Measurements from ENCODE around the gene LHX4. TPM values are rescaled to one million over a fixed set of nuclear protein-coding genes. Genes with fewer than 3 reads are reported as not detected.

Gene LHX4
- total and polyA plus RNA-seq, 9 of the 15 experiments (the other 6 are each of a cell fraction or from before 2014, with no cell fraction given): 0.01 to 0.11 (median 0.07) TPM; not detected in 5

GRCh38 chr1:180274221-180274620 lies 44.2 kb downstream of the LHX4 start:
- ChIA-PET CTCF (ENCODE audit: low intra/inter-chr PET ratio) (no interaction called here), POLR2A (interaction anchor here (1.2 to 5.1 kb wide), 3 partner anchors 13 to 19 kb away, joined by 3 to 17 read pairs (median 13); no protein-coding TSS in a partner anchor)
- in situ Hi-C loops (cut with MboI) (loop anchor here (25.0 kb wide), 1 partner anchor 888 kb away; no protein-coding TSS in a partner anchor), intact Hi-C loops (cut with micrococcal nuclease) (no loop called here)
- Histone ChIP-seq H3K9me1 (ENCODE audit: control insufficient read depth, insufficient read depth, low read length) (peaks cover 8% of the 10 kb centered on the region), H3K27me3 (ENCODE audit: control insufficient read depth in 2 of 2, insufficient read depth in 2 of 2, low read length in 2 of 2) (no peaks in the 10 kb centered on the region), H3K4me3 (no peak overlapping the region), H3K4me1 (replicated peaks in 1 of 2; ENCODE audit: control insufficient read depth in 2 of 2, insufficient read depth in 2 of 2, low read length in 2 of 2) (peaks cover 13 to 16% of the 10 kb centered on the region in 2 experiments), H3K27ac (ENCODE audit: extremely low read depth, low read depth, low read length) (no peak overlapping the region), H3K36me3 (ENCODE audit: control insufficient read depth, insufficient read depth, low read length) (peaks cover 20% of the 10 kb centered on the region; the same call in 2 of the 3 replicates), H3K9ac (ENCODE audit: insufficient read depth in 1 of 2, low read depth in 2 of 2, low read length in 2 of 2) (no peak overlapping the region), H2AFZ (ENCODE audit: low read depth, low read length) (no peak overlapping the region), H3K9me3 (replicated peaks; ENCODE audit: control insufficient read depth, insufficient read depth, low read depth, low read length) (no peaks in the 10 kb centered on the region), H3K79me2 (ENCODE audit: control insufficient read depth, insufficient read depth, low read length) (no peaks in the 10 kb centered on the region), H3K4me2 (ENCODE audit: insufficient read depth, low read length) (no peak overlapping the region), H4K20me1 (replicated peaks; ENCODE audit: control insufficient read depth, insufficient read depth, low read length) (no peaks in the 10 kb centered on the region)
- ATAC-seq (no peak), DNase-seq (ENCODE audit: extremely low read depth in 1 of 4, low spot score in 3 of 4) (no peak), FAIRE-seq (no peak)
- WGBS (ENCODE audit: insufficient coverage, low coverage, missing lambda C conversion rate): 87% methylated on average over 11 of the region's 11 CpGs
- BruUV-seq (replicated peaks): no TSS peak
- no peak for TF ChIP-seq SIN3B (IDR thresholded peaks at IDR 0.05; ENCODE audit: low read depth)
- TF ChIP-seq CLOCK (CRISPR knock-in tag; IDR thresholded peaks at IDR 0.05; ENCODE audit: borderline replicate concordance): no peak
- no peak for TF ChIP-seq ARID2 (IDR thresholded peaks at IDR 0.05)
- TF ChIP-seq MGA (IDR thresholded peaks at IDR 0.05): no peak
- no peak for TF ChIP-seq CHD1 (IDR thresholded peaks at IDR 0.05; ENCODE audit: low read length)
- TF ChIP-seq SMAD3 (CRISPR knock-in tag; conservative IDR thresholded peaks at IDR 0.05): no peak
- no peak for TF ChIP-seq RBM22 (IDR thresholded peaks at IDR 0.05; ENCODE audit: low read depth, low read length, poor library complexity, severe bottlenecking)

All from K562 (cell line).